ENCODE data around the gene CAP2.
"Not testable (repeated sequence)": the region's sequence is repeated elsewhere in the genome, so short reads cannot be mapped to it uniquely, and the experiment has no call there.

Gene CAP2

GRCh38 chr6:17577059-17577458 lies 183.7 kb downstream of the CAP2 start:
- ATAC-seq (replicated peaks) = no peak
- H3K36me3 Mint-ChIP-seq (ENCODE audit: insufficient read depth) = peaks cover 3% of the 10 kb centered on the region
- H3K27ac Mint-ChIP-seq = no peak overlapping the region
- peaks cover 26 to 40% of the 10 kb centered on the region in 2 donors for H3K27me3 Mint-ChIP-seq
- no peaks in the 10 kb centered on the region for H3K4me1 Mint-ChIP-seq (ENCODE audit: low read depth in 2 of 2)
- no peak overlapping the region for H3K4me3 Mint-ChIP-seq
- peaks cover 0 to 8% of the 10 kb centered on the region in 2 donors for H3K9me3 Mint-ChIP-seq
- DNase-seq = no peak

- H3K9me3 Mint-ChIP-seq = peaks cover 0 to 8% of the 10 kb centered on the region in 2 donors
- H3K36me3 Mint-ChIP-seq (ENCODE audit: insufficient read depth) = no peaks in the 10 kb centered on the region
- H3K4me3 Mint-ChIP-seq = peak overlapping the region; percentile 61 to 81
- DNase-seq = peak in 1 of 3 experiments; percentile 31
- ATAC-seq (replicated peaks) = peak; percentile 75
- H3K4me1 Mint-ChIP-seq (ENCODE audit: low read depth in 2 of 2) = no peaks in the 10 kb centered on the region
- H3K27ac Mint-ChIP-seq = peak overlapping the region in 1 of 2 donors; percentile 25
- peaks cover 5 to 12% of the 10 kb centered on the region in 2 donors for H3K27me3 Mint-ChIP-seq
Measured at GRCh38 chr6:17580518-17581048, 187.2 kb downstream of the CAP2 start.

- H3K9me3 Mint-ChIP-seq; H3K27ac Mint-ChIP-seq; H3K4me1 Mint-ChIP-seq (ENCODE audit: low read depth in 2 of 2); ATAC-seq (replicated peaks); DNase-seq; H3K36me3 Mint-ChIP-seq (ENCODE audit: insufficient read depth): not testable (repeated sequence)
- Mint-ChIP-seq H3K27me3 (peaks cover 5 to 12% of the 10 kb centered on the region in 2 donors), H3K4me3 (peak overlapping the region; percentile 61 to 81)
Measured at GRCh38 chr6:17581282-17581681, 187.9 kb downstream of the CAP2 start.

GRCh38 chr6:17583811-17584210 lies 190.4 kb downstream of the CAP2 start:
- Mint-ChIP-seq H3K27me3 (peaks cover 0 to 12% of the 10 kb centered on the region in 2 donors), H3K9me3 (no peaks in the 10 kb centered on the region), H3K36me3 (ENCODE audit: insufficient read depth) (no peaks in the 10 kb centered on the region), H3K27ac (no peak overlapping the region), H3K4me3 (no peak overlapping the region), H3K4me1 (ENCODE audit: low read depth in 2 of 2) (peaks cover 2 to 3% of the 10 kb centered on the region in 2 donors)
- no peak for ATAC-seq (replicated peaks)
- DNase-seq = no peak

GRCh38 chr6:17584241-17584803 lies 190.9 kb downstream of the CAP2 start:
- Mint-ChIP-seq H3K9me3 (no peaks in the 10 kb centered on the region), H3K36me3 (ENCODE audit: insufficient read depth) (no peaks in the 10 kb centered on the region), H3K27me3 (peaks cover 0 to 12% of the 10 kb centered on the region in 2 donors), H3K4me3 (no peak overlapping the region), H3K4me1 (ENCODE audit: low read depth in 2 of 2) (peaks cover 2 to 8% of the 10 kb centered on the region in 2 donors), H3K27ac (no peak overlapping the region)
- ATAC-seq (replicated peaks) = peak; percentile 65
- no peak for DNase-seq

- ATAC-seq (replicated peaks) (peak; percentile 42), DNase-seq (no peak)
- H3K27ac Mint-ChIP-seq = no peak overlapping the region
- peaks cover 0 to 10% of the 10 kb centered on the region in 2 donors for H3K27me3 Mint-ChIP-seq
- H3K36me3 Mint-ChIP-seq (ENCODE audit: insufficient read depth) = no peaks in the 10 kb centered on the region
- H3K4me3 Mint-ChIP-seq = no peak overlapping the region
- no peaks in the 10 kb centered on the region for H3K9me3 Mint-ChIP-seq
- H3K4me1 Mint-ChIP-seq (ENCODE audit: low read depth in 2 of 2) = peaks cover 2 to 10% of the 10 kb centered on the region in 2 donors
Measured at GRCh38 chr6:17585766-17586490, 192.5 kb downstream of the CAP2 start.

GRCh38 chr6:17586623-17587022 lies 193.2 kb downstream of the CAP2 start:
- H3K27ac Mint-ChIP-seq; DNase-seq; H3K4me1 Mint-ChIP-seq (ENCODE audit: low read depth in 2 of 2); ATAC-seq (replicated peaks); H3K4me3 Mint-ChIP-seq; H3K36me3 Mint-ChIP-seq (ENCODE audit: insufficient read depth); H3K27me3 Mint-ChIP-seq; H3K9me3 Mint-ChIP-seq: not testable (repeated sequence)

- Mint-ChIP-seq H3K4me1 (ENCODE audit: low read depth in 2 of 2) (peaks cover 2 to 10% of the 10 kb centered on the region in 2 donors), H3K4me3 (no peak overlapping the region), H3K9me3 (no peaks in the 10 kb centered on the region), H3K27me3 (no peaks in the 10 kb centered on the region), H3K36me3 (ENCODE audit: insufficient read depth) (no peaks in the 10 kb centered on the region), H3K27ac (no peak overlapping the region)
- ATAC-seq (replicated peaks) (no peak), DNase-seq (no peak)
Measured at GRCh38 chr6:17588011-17588410, 194.6 kb downstream of the CAP2 start.

GRCh38 chr6:17589406-17590096 lies 196.2 kb downstream of the CAP2 start:
- Mint-ChIP-seq H3K4me1 (ENCODE audit: low read depth in 2 of 2) (peaks cover 2 to 10% of the 10 kb centered on the region in 2 donors), H3K27ac (peak overlapping the region in 1 of 2 donors; percentile 46), H3K4me3 (no peak overlapping the region), H3K9me3 (no peaks in the 10 kb centered on the region), H3K36me3 (ENCODE audit: insufficient read depth) (peaks cover 3% of the 10 kb centered on the region), H3K27me3 (no peaks in the 10 kb centered on the region)
- peak; percentile 51 for ATAC-seq (replicated peaks)
- no peak for DNase-seq

GRCh38 chr6:17591287-17591686 lies 197.9 kb downstream of the CAP2 start:
- no peak for ATAC-seq (replicated peaks)
- Mint-ChIP-seq H3K4me3 (no peak overlapping the region), H3K27ac (no peak overlapping the region), H3K27me3 (no peaks in the 10 kb centered on the region), H3K36me3 (ENCODE audit: insufficient read depth) (peaks cover 3% of the 10 kb centered on the region), H3K4me1 (ENCODE audit: low read depth in 2 of 2) (peaks cover 2 to 7% of the 10 kb centered on the region in 2 donors), H3K9me3 (no peaks in the 10 kb centered on the region)
- DNase-seq = no peak

GRCh38 chr6:17593246-17593645 lies 199.9 kb downstream of the CAP2 start:
- Mint-ChIP-seq H3K4me1 (ENCODE audit: low read depth in 2 of 2) (peaks cover 0 to 11% of the 10 kb centered on the region in 2 donors), H3K27ac (no peak overlapping the region), H3K27me3 (no peaks in the 10 kb centered on the region), H3K4me3 (no peak overlapping the region), H3K36me3 (ENCODE audit: insufficient read depth) (peaks cover 3% of the 10 kb centered on the region), H3K9me3 (no peaks in the 10 kb centered on the region)
- no peak for DNase-seq
- no peak for ATAC-seq (replicated peaks)

GRCh38 chr6:17596085-17596484 lies 202.7 kb downstream of the CAP2 start:
- H3K4me1 Mint-ChIP-seq (ENCODE audit: low read depth in 2 of 2) = peaks cover 3 to 12% of the 10 kb centered on the region in 2 donors
- DNase-seq (no peak), ATAC-seq (replicated peaks) (no peak)
- no peaks in the 10 kb centered on the region for H3K27me3 Mint-ChIP-seq
- H3K27ac Mint-ChIP-seq = no peak overlapping the region
- no peaks in the 10 kb centered on the region for H3K9me3 Mint-ChIP-seq
- no peak overlapping the region for H3K4me3 Mint-ChIP-seq
- H3K36me3 Mint-ChIP-seq (ENCODE audit: insufficient read depth) = peaks cover 12% of the 10 kb centered on the region

GRCh38 chr6:17599877-17600526 lies 206.6 kb downstream of the CAP2 start, which contains the start of gene FAM8A1:
FAM8A1 (plus strand) TSS chr6:17600302; CDS start chr6:17600410, 108 bp downstream.
- DNase-seq = peak; percentile 91 to 92 (median 91)
- no peaks in the 10 kb centered on the region for H3K27me3 Mint-ChIP-seq
- H3K4me1 Mint-ChIP-seq (ENCODE audit: low read depth in 2 of 2) = peaks cover 27 to 43% of the 10 kb centered on the region in 2 donors
- H3K4me3 Mint-ChIP-seq = peak within 1 kb of the TSS; percentile 86 to 89
- ATAC-seq (replicated peaks) = peak; percentile 86
- H3K9me3 Mint-ChIP-seq = no peaks in the 10 kb centered on the region
- H3K36me3 Mint-ChIP-seq (ENCODE audit: insufficient read depth) = peaks cover 33% of the 10 kb centered on the region
- H3K27ac Mint-ChIP-seq = peak within 1 kb of the TSS; percentile 91 to 92

All from effector memory CD8-positive, alpha-beta T cell (primary cell).